Gastrocnemius medialis (tissue), 4 donors: Measurements from ENCODE around the gene PIK3C2G.

Source experiments
- CTCF ChIP-seq, 5 experiments: fragments of 450-650 bp in 3 of 5; fragments of 200-600 bp in 2 of 5; sonication (generic) in 2 of 5; IDR thresholded peaks in 4 of 5; conservative IDR thresholded peaks in 1 of 5; 1 replicate in 4 of 5; 2 replicates in 1 of 5; pipeline ENCODE4 v1.5.1; 2016 to 2019; ENCODE audit warnings: antibody characterized with exemption in 5 of 5, mild to moderate bottlenecking in 3 of 5, moderate library complexity in 3 of 5
- POLR2A ChIP-seq, 2 donors: fragments of 450-650 bp; IDR thresholded peaks; one replicate each; pipeline ENCODE4 v1.6.1; 2017; ENCODE audit warnings: antibody characterized with exemption in 2 of 2, mild to moderate bottlenecking in 2 of 2, moderate library complexity in 2 of 2

- TF ChIP-seq POLR2A (IDR thresholded peaks at IDR 0.05) (no peak), CTCF (IDR thresholded peaks at IDR 0.05 in 4 of 5, conservative IDR thresholded peaks at IDR 0.05 in 1 of 5) (no peak)
Observed at GRCh38 chr12:18644564-18644963, 383.2 kb downstream of the PIK3C2G start.
